Measurements from ENCODE around the gene COL4A5. TPM values are rescaled to one million over a fixed set of nuclear protein-coding genes. Genes with fewer than 3 reads are reported as not detected.

The COL4A5 gene
- polyA plus RNA-seq, 1 donor = 14.6 TPM

GRCh38 chrX:108640817-108641216 is 201.2 kb downstream of the COL4A5 start:
- DNase-seq (ENCODE audit: low read depth) = no peak

GRCh38 chrX:108641589-108642272 is 202.1 kb downstream of the COL4A5 start:
- DNase-seq (ENCODE audit: low read depth) = no peak

- DNase-seq (ENCODE audit: low read depth) = no peak
These were observed 202.6 kb downstream of the COL4A5 start for GRCh38 chrX:108642273-108642628.

GRCh38 chrX:108664701-108665100 is 225.1 kb downstream of the COL4A5 start:
- no peak for DNase-seq (ENCODE audit: low read depth)

GRCh38 chrX:108666101-108666500 is 226.5 kb downstream of the COL4A5 start:
- no peak for DNase-seq (ENCODE audit: low read depth)

GRCh38 chrX:108671526-108671925 is 231.9 kb downstream of the COL4A5 start:
- no peak for DNase-seq (ENCODE audit: low read depth)

- DNase-seq (ENCODE audit: low read depth) = no peak
These were observed 257.1 kb downstream of the COL4A5 start for GRCh38 chrX:108696690-108697089.

- peak; percentile 1 for DNase-seq (ENCODE audit: low read depth)
These were observed 259.7 kb downstream of the COL4A5 start for GRCh38 chrX:108699368-108699767.

GRCh38 chrX:108701633-108702032 is 262.0 kb downstream of the COL4A5 start:
- no peak for DNase-seq (ENCODE audit: low read depth)

GRCh38 chrX:108702530-108702929 is 262.9 kb downstream of the COL4A5 start:
- DNase-seq (ENCODE audit: low read depth) = no peak

- no peak for DNase-seq (ENCODE audit: low read depth)
These were observed 265.2 kb downstream of the COL4A5 start for GRCh38 chrX:108704839-108705238.

GRCh38 chrX:108712886-108713285 is 273.2 kb downstream of the COL4A5 start:
- DNase-seq (ENCODE audit: low read depth) = no peak

- DNase-seq (ENCODE audit: low read depth) = no peak
These were observed 282.9 kb downstream of the COL4A5 start for GRCh38 chrX:108722561-108722960.

- DNase-seq (ENCODE audit: low read depth) = no peak
These were observed 287.1 kb downstream of the COL4A5 start for GRCh38 chrX:108726748-108727147.

GRCh38 chrX:108731153-108731552 is 291.5 kb downstream of the COL4A5 start:
- no peak for DNase-seq (ENCODE audit: low read depth)

GRCh38 chrX:108732630-108733321 is 293.1 kb downstream of the COL4A5 start:
- no peak for DNase-seq (ENCODE audit: low read depth)

GRCh38 chrX:108734426-108734825 is 294.8 kb downstream of the COL4A5 start:
- DNase-seq (ENCODE audit: low read depth) = no peak

- no peak for DNase-seq (ENCODE audit: low read depth)
These were observed 295.5 kb downstream of the COL4A5 start for GRCh38 chrX:108735091-108735678.

- no peak for DNase-seq (ENCODE audit: low read depth)
These were observed 296.3 kb downstream of the COL4A5 start for GRCh38 chrX:108735679-108736508.

- no peak for DNase-seq (ENCODE audit: low read depth)
These were observed 297.2 kb downstream of the COL4A5 start, which contains the start of gene IRS4 for GRCh38 chrX:108736509-108737479. Gene IRS4 (minus strand): TSS chrX:108736563.

GRCh38 chrX:108737754-108738153 is 298.1 kb downstream of the COL4A5 start:
- no peak for DNase-seq (ENCODE audit: low read depth)
